ENCODE results near the gene TSPAN1.
"Not testable (repeated sequence)": the region's sequence is repeated elsewhere in the genome, so short reads cannot be mapped to it uniquely, and the experiment has no call there.

DNA sequence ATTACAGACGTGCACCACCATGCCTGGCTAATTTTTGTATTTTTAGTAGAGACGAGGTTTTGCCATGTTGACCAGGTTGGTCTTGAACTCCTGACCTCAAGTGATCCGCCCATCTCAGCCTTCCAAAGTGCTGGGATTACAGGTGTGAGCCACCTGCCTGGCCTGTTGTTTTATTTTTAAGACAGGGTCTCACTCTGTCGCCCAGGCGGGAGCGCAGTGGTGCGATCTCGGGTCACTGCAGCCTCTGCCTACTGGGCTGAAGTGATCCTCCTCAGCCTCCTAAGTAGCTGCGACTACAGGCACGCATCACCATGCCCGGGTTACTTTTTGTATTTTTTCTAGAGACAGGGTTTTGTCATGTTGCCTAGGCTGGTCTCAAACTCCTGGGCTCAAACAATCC, 48.2 kb downstream of the TSPAN1 start:
- TF ChIP-seq, protein P1, sequence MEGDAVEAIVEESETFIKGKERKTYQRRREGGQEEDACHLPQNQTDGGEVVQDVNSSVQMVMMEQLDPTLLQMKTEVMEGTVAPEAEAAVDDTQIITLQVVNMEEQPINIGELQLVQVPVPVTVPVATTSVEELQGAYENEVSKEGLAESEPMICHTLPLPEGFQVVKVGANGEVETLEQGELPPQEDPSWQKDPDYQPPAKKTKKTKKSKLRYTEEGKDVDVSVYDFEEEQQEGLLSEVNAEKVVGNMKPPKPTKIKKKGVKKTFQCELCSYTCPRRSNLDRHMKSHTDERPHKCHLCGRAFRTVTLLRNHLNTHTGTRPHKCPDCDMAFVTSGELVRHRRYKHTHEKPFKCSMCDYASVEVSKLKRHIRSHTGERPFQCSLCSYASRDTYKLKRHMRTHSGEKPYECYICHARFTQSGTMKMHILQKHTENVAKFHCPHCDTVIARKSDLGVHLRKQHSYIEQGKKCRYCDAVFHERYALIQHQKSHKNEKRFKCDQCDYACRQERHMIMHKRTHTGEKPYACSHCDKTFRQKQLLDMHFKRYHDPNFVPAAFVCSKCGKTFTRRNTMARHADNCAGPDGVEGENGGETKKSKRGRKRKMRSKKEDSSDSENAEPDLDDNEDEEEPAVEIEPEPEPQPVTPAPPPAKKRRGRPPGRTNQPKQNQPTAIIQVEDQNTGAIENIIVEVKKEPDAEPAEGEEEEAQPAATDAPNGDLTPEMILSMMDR (IDR thresholded peaks at IDR 0.05), result not testable (repeated sequence)
- TF ChIP-seq POLR2A (IDR thresholded peaks at IDR 0.05; ENCODE audit: low read depth); POLR2AphosphoS5 (IDR thresholded peaks at IDR 0.05); EP300 (IDR thresholded peaks at IDR 0.05): not testable (repeated sequence)
